ENCODE data around the gene RAB3GAP2. TPM values are rescaled to one million over a fixed set of nuclear protein-coding genes. Genes with fewer than 3 reads are reported as not detected.
"Not testable (repeated sequence)": the region's sequence is repeated elsewhere in the genome, so short reads cannot be mapped to it uniquely, and the experiment has no call there.

Gene RAB3GAP2
- total and polyA plus RNA-seq, 2 donors from 2014 or later = 7.6 to 38.1 TPM

GRCh38 chr1:220256194-220256593 is 16.1 kb downstream of the RAB3GAP2 start:
- FAIRE-seq; DNase-seq; H3K9ac ChIP-seq (ENCODE audit: low read length in 3 of 3); intact Hi-C loops (cut with DNase I); H3K4me1 ChIP-seq (ENCODE audit: control insufficient read depth in 2 of 3, insufficient read depth in 2 of 3, low read depth in 1 of 3, low read length in 3 of 3); H3K4me3 ChIP-seq (ENCODE audit: low read length in 3 of 3); H3K27me3 ChIP-seq (ENCODE audit: control insufficient read depth, insufficient read depth, low read length); H3K27ac ChIP-seq (ENCODE audit: low read depth in 2 of 2, low read length in 2 of 2); H3K9me3 ChIP-seq (ENCODE audit: control insufficient read depth in 2 of 3, insufficient read depth in 1 of 3, low read length in 3 of 3); H3K36me3 ChIP-seq (ENCODE audit: control insufficient read depth in 2 of 3, insufficient read depth in 3 of 3, low read length in 3 of 3): not testable (repeated sequence)

- peaks cover 0 to 7% (median 5%) of the 10 kb centered on the region in 3 donors for H3K36me3 ChIP-seq (ENCODE audit: control insufficient read depth in 2 of 3, insufficient read depth in 3 of 3, low read length in 3 of 3)
- H3K4me1 ChIP-seq (ENCODE audit: control insufficient read depth in 2 of 3, insufficient read depth in 2 of 3, low read depth in 1 of 3, low read length in 3 of 3) = no peaks in the 10 kb centered on the region
- no peak overlapping the region for H3K9ac ChIP-seq (ENCODE audit: low read length in 3 of 3)
- no peaks in the 10 kb centered on the region for H3K27me3 ChIP-seq (ENCODE audit: control insufficient read depth, insufficient read depth, low read length)
- H3K9me3 ChIP-seq (ENCODE audit: control insufficient read depth in 2 of 3, insufficient read depth in 1 of 3, low read length in 3 of 3) = no peaks in the 10 kb centered on the region
- DNase-seq = no peak
- TF ChIP-seq, protein P1, sequence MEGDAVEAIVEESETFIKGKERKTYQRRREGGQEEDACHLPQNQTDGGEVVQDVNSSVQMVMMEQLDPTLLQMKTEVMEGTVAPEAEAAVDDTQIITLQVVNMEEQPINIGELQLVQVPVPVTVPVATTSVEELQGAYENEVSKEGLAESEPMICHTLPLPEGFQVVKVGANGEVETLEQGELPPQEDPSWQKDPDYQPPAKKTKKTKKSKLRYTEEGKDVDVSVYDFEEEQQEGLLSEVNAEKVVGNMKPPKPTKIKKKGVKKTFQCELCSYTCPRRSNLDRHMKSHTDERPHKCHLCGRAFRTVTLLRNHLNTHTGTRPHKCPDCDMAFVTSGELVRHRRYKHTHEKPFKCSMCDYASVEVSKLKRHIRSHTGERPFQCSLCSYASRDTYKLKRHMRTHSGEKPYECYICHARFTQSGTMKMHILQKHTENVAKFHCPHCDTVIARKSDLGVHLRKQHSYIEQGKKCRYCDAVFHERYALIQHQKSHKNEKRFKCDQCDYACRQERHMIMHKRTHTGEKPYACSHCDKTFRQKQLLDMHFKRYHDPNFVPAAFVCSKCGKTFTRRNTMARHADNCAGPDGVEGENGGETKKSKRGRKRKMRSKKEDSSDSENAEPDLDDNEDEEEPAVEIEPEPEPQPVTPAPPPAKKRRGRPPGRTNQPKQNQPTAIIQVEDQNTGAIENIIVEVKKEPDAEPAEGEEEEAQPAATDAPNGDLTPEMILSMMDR (IDR thresholded peaks at IDR 0.05; ENCODE audit: borderline replicate concordance, extremely low read depth, insufficient read depth) = no peak
- no peak overlapping the region for H3K4me3 ChIP-seq (ENCODE audit: low read length in 3 of 3)
- intact Hi-C loops (cut with DNase I) = no loop called here
- no peak overlapping the region for H3K27ac ChIP-seq (ENCODE audit: low read depth in 2 of 2, low read length in 2 of 2)
- FAIRE-seq = no peak
These were observed 17.0 kb downstream of the RAB3GAP2 start for GRCh38 chr1:220255204-220255603.

- H3K36me3 ChIP-seq (ENCODE audit: control insufficient read depth in 2 of 3, insufficient read depth in 3 of 3, low read length in 3 of 3); intact Hi-C loops (cut with DNase I); H3K9ac ChIP-seq (ENCODE audit: low read length in 3 of 3); H3K4me3 ChIP-seq (ENCODE audit: low read length in 3 of 3); DNase-seq; H3K27me3 ChIP-seq (ENCODE audit: control insufficient read depth, insufficient read depth, low read length); FAIRE-seq; H3K27ac ChIP-seq (ENCODE audit: low read depth in 2 of 2, low read length in 2 of 2); H3K4me1 ChIP-seq (ENCODE audit: control insufficient read depth in 2 of 3, insufficient read depth in 2 of 3, low read depth in 1 of 3, low read length in 3 of 3): not testable (repeated sequence)
- peaks cover 0 to 11% (median 0%) of the 10 kb centered on the region in 3 donors for H3K9me3 ChIP-seq (ENCODE audit: control insufficient read depth in 2 of 3, insufficient read depth in 1 of 3, low read length in 3 of 3)
These were observed 19.0 kb downstream of the RAB3GAP2 start for GRCh38 chr1:220253290-220253689.

- intact Hi-C loops (cut with DNase I) = no loop called here
- Histone ChIP-seq H3K27ac (ENCODE audit: low read depth in 2 of 2, low read length in 2 of 2) (no peak overlapping the region), H3K36me3 (ENCODE audit: control insufficient read depth in 2 of 3, insufficient read depth in 3 of 3, low read length in 3 of 3) (peaks cover 0 to 7% (median 5%) of the 10 kb centered on the region in 3 donors), H3K4me3 (ENCODE audit: low read length in 3 of 3) (no peak overlapping the region), H3K9me3 (ENCODE audit: control insufficient read depth in 2 of 3, insufficient read depth in 1 of 3, low read length in 3 of 3) (peaks cover 0 to 11% (median 0%) of the 10 kb centered on the region in 3 donors), H3K27me3 (ENCODE audit: control insufficient read depth, insufficient read depth, low read length) (no peaks in the 10 kb centered on the region), H3K9ac (ENCODE audit: low read length in 3 of 3) (no peak overlapping the region), H3K4me1 (ENCODE audit: control insufficient read depth in 2 of 3, insufficient read depth in 2 of 3, low read depth in 1 of 3, low read length in 3 of 3) (no peaks in the 10 kb centered on the region)
- TF ChIP-seq, protein P1 (IDR thresholded peaks at IDR 0.05; ENCODE audit: borderline replicate concordance, extremely low read depth, insufficient read depth) = no peak
- FAIRE-seq = no peak
- DNase-seq = no peak
These were observed 21.0 kb downstream of the RAB3GAP2 start for GRCh38 chr1:220251272-220251671.

Data from kidney (tissue), 14 donors.